GM21526 (cell line): ENCODE measurements around the gene TNIP3.
A peak's percentile ranks its signal among the peaks of the same experiment; 100 is the strongest.
"Not testable (repeated sequence)": the region's sequence is repeated elsewhere in the genome, so short reads cannot be mapped to it uniquely, and the experiment has no call there.

Experiments
- ATAC-seq: cut with Tn5 transposase; IDR thresholded peaks from one replicate; pipeline ENCODE4 v1.9.1; 2021; ENCODE audit warnings: moderate library complexity; ENCODE audit not compliant: unreplicated experiment, low FRiP score

Gene TNIP3, protein sequence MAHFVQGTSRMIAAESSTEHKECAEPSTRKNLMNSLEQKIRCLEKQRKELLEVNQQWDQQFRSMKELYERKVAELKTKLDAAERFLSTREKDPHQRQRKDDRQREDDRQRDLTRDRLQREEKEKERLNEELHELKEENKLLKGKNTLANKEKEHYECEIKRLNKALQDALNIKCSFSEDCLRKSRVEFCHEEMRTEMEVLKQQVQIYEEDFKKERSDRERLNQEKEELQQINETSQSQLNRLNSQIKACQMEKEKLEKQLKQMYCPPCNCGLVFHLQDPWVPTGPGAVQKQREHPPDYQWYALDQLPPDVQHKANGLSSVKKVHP

DNA sequence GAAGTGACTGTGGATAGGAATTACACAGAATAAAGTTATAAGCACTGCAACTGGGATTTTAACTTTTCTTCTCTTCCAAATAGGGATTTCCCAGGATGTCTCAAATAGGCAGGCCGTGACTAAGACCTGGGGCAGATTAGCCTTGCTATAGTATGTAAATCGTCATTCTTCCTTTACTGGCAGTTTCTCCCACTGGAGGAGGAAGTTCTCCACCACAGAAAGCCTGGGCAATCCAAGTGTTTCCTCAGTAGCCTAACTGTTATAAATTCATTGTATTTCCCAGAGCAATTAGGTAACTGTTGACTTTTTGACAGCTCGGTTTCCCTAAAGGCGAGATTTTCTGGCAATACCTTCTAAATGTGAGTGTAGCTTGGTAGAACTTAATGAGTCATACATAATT lies at the start of gene TNIP3:
Gene TNIP3 (minus strand): TSS at position 31 of the 400 bp plus-strand sequence. CDS start 196 bp downstream, outside the sequence.
- no peak for ATAC-seq

DNA sequence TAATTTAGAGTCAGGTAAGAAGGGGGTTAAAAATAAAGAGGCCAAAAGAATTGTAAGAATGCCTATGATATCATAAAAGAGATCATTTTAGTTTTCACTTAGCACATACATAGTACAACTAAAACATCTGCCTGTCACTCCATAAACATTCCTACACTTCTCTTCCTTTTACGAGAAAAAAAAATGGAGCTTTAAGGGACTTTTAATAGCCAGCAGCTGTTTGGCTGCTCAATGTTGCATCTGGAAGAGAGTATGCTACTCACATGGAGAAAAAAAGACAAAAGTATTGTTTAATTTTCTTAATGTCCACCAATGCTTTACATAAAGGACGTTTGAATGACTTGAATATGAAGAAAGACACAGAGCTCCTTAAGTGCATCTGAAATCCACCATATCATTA lies 48.7 kb upstream of the TNIP3 start:
- no peak for ATAC-seq

DNA sequence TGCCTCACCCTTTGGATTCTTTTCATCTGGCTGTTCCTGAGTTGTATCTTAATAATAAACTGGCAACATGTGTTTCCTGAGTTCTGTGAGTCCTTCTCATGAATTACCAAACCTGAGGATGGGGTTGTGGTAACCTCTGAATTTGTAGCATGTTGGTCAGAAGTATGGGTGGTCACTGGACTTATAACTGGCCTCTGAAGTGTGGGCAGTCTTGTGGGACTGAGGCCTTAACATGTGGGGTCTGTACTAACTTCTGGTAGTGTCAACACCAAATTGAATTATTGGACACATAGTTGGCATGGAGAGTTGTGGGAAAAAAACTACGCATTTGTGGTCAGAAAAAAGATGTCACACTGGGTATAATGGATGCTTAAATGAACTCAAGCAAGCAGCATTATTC lies 45.0 kb upstream of the TNIP3 start:
- no peak for ATAC-seq

DNA sequence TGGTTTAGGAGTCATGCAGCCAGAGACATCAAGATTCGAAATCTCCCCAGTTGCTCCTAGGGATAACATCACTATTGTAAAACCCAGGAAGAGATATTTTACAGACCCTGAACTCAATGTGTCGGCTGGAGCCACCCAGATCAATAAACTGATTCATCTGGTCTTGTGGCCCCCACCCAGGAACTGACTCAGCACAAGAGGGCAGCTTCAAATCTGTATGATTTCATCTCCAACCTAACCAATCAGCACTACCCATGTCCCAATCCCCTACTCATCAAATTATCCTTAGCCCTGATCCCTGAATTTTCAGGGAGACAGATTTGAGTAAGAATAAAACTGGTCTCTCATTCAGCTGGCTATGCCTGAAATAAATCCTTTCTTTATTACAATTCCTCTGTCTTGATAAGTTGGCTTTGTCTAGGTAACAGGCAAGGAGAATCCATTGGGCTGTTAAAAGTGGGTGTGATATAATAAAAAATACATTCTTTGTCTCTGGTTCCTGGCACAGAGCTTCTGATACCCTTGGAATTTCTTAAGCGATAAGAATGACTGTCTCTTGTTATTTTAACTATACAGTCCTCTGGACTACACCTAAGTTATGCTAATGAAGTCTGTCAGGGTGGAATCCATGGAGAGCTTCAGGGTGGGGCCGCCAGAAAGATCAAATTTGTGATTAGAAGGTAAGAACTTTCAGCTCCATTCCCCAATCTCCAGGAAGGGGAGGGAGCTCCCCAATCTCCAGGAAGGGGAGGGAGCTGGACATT lies 44.3 kb upstream of the TNIP3 start:
- no peak for ATAC-seq

DNA sequence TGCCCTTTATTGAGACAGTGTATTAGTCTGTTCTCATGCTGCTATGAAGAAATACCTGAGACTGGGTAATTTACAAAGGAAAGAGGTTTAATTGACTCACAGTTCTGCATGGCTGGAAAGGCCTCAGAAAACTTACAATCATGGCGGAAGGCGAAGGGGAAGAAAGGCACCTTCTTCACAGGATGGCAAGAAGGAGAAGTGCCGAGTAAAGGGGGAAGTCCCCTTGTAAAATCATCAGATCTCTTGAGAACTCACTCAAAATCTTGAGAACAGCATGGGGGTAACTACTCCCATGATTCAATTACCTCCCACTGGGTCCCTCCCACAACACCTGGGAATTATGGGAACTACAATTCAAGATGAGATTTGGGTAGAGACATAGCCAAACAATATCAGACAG lies 41.7 kb upstream of the TNIP3 start:
- not testable (repeated sequence) for ATAC-seq

DNA sequence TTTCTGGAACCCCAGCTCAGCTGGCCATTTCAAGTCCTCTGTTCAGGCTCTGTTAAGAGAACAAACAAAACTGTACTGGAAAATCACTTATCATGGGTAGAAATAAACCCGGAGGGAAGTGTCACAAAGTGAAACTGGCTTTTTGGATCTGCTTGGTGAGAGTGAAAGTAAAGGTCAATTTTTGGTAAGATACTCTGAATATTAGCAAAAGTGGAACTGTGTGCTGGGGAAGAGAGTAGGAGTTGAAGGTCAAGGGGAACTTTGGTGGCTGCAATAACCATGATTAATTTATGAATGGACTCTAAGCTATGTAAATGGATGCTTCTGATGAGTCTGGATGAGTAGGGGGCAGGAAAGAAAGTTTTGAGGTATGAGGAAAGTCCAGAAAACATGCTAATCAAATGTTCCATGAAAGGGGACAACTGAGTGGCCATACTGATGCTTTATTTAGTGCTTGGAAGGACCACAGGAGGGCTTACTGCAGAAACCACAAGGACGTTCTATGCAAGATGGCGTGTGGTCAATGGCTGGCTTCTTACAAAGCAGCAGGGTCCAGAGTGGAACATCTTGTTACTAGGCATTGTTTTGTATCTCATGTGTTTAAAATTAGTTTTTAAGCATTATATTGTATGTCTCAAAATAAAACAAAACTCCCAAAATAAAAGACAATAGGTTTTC lies 36.8 kb upstream of the TNIP3 start:
- peak; percentile 77 for ATAC-seq

DNA sequence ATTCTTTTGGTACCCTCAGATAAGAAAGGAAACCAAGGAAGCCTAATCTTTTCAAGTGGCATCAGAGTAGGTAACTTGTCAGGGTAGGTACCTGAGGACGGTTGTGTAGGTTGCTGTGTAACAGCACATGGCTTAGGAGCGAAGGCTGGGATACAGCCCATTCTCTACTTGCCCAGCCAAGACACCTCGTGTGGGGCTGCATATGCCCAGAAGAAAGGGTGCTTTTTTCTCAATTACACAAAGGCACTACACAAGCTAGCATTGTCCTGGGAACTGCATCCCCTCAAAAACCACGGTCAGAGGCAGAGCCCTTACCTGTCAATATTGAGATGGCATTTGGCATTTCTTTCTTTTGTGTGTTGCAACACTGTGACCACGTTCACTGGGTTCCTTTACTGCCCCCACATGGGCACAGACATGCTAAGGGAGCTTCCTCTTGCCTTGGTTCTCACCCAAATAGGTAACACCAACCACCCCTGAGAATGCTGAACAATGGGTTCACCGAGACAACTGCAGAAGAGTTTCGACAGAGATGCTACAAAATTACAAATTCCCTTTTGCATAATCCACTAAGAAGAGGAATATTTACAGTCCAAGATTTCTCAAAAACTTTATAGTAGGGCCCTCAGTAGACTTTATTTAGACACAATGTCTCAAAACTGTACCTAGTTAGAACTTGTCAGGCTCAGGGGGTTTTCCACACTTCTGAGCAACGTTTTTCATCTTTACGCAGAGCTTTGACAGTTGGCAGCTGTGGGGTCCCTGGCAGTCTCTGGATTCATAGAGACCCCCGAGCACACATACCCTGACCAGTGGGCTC lies 35.8 kb upstream of the TNIP3 start:
- peak; percentile 85 for ATAC-seq

DNA sequence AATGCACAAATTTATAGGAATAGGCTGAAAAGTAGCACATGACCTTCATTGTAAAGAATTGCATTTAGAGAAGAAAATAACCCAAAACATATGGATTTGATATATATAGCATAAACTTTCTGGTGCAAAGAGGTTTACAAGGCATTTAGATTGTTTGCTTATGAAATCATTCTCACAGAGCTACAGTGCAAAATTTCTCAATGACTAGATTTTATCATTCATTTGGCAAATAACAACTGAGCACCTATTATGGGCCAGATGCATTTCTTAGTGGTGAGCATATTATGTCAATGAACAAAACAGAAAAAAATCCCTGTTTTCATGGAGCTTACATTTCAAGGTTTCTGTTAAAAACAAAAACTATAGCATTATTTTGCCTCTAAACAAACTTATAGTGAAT lies 34.1 kb upstream of the TNIP3 start:
- no peak for ATAC-seq

DNA sequence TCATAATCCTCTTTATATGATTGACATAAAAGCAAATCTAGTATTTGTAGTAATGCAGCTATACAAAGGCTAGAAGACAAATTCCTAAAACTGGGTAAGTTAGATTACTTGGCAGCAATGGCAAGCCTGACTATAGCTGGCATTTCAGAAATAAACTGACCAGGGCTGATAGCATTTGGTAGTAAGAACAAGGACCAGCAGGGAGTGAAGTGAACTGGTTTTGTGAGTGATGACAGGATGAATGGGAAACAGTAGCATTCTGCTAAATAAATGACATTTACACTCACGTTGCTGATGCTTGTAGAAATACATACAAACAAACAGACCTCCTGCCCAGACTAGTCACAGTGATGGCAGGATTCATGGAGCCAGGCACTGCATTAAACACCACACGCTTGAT lies 31.5 kb upstream of the TNIP3 start:
- no peak for ATAC-seq

DNA sequence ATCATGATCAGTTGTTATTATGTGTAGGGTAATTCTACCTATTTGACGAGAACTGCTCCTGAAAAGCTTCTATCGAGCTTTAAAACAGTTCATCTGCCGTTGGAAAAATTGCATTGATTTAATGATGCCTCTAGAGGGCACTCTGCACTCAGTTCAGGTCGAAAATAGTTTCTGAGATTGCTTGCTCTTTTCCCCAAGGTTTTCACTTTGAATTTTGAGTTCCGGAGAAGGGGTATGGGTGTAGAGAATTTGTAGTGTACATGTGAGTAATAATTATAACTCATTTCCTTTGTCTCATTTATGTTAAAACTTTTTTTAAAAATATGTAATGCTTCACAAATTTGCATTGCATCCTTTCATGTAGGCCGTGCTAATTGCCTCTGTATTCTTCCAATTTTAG lies 28.4 kb upstream of the TNIP3 start:
- no peak for ATAC-seq

DNA sequence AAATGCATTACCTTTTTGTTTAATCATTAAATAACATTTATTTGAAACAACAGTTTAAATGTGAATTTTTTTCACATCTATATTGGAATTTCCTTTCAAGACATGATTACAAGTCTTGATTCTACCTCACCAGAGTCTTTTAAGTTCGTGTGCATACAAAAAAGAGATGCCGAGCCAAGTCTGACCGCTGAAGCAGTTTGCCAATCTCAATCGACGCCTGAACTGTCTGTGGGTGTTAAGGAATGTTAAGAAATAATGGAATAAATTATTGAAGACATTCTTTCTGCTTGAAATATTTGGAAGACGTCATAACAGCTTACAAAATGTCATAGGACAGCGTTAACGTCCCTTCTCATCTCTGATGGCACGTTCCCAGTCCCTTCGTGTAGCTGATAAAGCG lies 27.9 kb upstream of the TNIP3 start:
- no peak for ATAC-seq

DNA sequence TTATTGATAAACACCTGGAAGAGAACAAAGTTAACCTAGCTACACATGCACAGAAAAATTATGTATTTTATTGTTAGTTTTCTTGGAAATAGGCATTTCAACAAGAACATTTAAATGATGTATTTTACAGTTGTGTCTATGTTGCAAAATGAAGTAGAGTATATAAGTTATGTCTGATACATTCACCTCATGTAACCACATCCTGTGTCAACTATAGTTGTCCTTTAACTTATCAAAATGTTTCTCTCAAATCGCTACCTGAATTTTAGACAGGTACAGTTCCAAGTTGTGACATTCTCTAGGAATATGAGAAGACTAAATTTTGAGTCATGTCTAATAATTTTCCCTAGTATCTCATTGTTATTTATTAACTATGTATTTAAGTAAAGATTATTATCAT lies 27.2 kb upstream of the TNIP3 start:
- no peak for ATAC-seq

DNA sequence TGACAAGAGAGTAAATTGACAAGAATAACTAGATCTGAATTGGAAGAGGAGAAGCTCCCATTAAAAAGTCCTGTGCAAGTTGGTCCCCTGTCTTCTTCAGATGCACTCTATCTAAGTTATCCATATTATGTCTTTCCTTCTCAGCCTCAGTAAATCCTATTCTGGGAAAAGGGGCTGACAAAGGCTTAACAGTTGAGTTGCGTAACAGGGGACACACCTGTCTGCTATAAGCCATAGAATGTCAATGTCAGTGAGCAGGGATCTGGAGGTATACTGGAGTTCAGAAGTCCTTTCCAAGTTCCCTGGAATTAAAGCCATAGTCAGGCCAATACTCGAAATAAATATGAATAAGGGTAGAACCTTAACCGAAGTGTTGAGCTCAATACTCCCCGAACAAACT lies 26.3 kb upstream of the TNIP3 start:
- no peak for ATAC-seq

DNA sequence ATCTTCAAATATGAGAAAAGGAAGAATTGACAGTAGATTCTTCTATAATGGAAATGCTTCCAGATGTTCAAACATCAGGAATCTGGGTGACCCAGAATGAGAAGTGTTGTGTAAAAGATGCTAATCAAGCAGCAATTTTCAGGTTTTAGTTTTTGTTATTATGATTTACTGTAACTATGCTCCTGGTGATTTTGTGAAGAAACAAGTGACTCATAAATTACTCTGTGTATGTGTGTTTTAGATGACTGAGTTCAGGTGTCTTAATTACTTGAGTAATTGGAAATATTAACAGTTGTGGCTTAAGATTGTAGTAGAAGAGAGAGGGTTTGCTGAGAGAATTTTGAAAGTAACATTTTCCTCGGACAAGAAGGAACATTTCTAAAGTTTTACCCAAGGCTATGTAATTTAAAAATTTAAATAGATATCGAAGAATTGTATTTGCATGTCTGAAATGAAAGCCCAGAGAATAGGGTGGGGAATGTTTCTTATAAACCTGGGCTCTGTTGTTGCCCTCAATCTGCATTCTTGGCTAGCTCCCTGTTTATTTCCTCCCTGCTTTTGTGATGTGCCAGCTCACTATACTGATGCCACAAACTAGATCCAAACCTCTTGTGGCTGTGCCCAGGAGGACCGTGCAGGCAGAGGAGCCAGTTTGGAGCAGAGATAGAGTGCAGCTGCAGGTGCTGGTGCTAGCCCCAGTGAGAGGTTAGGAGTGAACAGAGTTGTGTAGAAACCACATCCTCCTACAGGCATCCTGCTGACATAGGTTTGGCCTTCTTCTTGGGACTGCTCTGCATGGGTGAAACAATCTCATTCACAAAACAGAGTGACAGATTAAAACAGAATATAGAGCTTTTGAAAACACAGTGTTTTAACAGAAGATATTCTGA lies 25.4 kb upstream of the TNIP3 start:
- ATAC-seq: peak; percentile 95

DNA sequence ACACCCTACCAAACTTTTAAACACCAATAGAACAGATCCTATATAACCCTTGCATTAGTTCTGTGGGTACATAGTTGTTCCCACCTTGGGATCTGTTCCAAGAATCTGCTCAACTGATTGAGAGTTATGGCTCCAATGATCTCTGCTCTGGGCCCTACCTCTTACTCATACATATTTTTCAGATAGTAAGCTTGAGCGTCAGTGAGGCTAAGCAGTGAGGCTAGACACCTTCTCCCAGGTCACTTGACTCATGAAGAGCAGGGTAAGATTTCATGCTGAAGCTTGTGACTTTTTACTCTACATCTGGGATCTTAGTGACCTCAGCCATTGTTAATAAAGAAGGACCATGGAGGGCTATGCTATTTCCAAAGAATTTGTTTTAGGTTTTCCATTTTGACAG lies 23.1 kb upstream of the TNIP3 start:
- no peak for ATAC-seq

DNA sequence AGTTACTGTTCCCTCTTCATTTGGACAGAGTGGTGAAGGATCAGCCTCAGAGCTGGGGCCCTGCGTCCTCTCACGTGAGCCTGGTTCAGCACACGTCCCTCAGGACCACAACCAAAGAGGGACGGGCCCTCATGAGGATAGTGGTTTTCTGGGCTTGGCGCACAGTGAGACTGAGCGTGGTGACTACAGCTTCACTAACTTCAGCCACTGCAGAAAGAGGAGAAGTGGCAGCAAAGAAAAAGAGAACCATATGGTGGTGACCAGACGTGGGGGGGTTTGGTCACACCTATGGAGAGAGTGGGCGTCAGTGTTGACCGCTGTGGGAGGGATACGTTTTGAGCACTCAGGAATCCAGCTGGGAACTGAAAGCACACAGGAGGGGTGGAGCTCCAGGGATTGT lies 21.8 kb upstream of the TNIP3 start:
- ATAC-seq: no peak

DNA sequence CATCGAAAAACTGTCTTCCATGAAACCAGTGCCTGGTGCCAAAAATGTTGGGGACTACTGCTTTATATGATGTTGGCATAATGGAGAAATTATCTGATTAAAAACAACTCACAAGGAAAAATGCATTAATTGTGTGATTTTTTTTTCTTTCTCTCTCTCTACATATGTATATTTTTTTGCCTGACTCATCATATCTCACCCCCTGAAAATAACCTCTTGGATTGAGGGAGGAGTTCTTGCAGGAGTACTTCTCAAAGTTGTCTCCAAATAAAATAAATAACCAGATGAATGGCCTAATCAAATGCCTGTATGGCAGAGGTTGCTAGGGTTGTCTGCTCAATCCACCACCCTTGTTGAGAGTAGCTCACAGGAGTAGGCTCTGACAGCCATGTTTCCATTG lies 19.9 kb upstream of the TNIP3 start:
- ATAC-seq: no peak

DNA sequence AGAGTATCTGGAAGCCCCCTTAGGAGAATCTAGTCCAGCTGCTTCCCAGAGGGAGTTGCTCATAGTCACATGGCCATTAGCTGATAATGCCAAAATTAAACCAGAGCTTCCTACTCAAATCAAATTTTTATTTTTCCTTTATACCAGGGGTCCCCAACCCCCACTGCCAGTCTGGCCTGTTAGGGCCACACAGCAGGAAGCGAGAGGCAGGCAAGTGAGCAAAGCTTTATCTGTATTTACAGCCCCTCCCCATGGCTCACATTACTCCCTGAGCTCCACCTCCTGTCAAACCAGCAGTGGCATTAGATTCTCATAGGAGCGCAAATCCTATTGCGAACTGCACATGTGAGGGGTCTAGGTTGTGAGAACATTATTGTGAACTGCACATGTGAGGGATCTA lies 19.2 kb upstream of the TNIP3 start:
- ATAC-seq: no peak

DNA sequence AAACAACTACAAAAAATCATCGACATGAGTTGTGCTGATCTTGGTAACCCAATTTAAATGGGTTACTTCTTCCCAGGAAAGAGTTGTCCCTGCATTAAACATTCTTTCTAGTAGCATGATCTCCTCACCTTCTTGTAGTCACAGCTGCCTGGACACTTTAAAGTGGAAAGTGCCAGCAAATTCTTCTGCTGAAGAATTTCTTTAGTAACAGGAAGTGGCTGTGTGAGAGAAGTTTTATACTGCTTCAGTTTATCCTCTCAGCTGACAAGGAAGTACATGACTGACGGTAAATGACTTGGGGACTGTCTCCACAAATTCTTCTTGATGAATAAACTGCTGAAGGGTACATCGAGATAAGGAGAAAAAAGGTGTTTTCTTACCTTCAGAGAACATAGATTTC lies 18.2 kb upstream of the TNIP3 start:
- ATAC-seq: no peak

DNA sequence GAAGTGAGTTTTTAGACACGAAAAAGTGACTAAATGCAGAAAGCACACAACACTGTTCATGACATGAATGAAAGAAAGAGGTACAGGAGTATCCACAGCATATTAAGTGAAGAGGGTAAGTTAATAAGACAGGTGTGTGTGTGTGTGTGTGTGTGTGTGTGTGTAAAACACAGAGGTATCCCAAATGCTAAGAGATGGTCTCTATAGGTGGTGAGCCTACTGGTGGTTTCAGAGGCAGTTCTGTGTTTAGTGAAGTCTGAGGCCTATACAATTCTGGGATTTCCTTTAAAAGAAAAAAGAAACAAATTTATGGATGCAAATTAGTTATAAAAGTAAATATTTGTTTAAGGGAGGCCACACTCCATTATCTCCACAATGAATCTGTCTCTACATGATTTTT lies 17.4 kb upstream of the TNIP3 start:
- ATAC-seq: no peak
